SH-SY5Y (cell line): Measurements from ENCODE around the gene NEGR1.

Source experiments
- GATA2 ChIP-seq: IDR thresholded peaks from 2 replicates; pipeline ENCODE4 v1.6.1; 2011; ENCODE audit warnings: mild to moderate bottlenecking, low read depth, low read length
- GATA3 ChIP-seq: IDR thresholded peaks from 2 replicates; pipeline ENCODE4 v1.6.1; 2011; ENCODE audit warnings: low read depth, mild to moderate bottlenecking, low read length, moderate library complexity

DNA sequence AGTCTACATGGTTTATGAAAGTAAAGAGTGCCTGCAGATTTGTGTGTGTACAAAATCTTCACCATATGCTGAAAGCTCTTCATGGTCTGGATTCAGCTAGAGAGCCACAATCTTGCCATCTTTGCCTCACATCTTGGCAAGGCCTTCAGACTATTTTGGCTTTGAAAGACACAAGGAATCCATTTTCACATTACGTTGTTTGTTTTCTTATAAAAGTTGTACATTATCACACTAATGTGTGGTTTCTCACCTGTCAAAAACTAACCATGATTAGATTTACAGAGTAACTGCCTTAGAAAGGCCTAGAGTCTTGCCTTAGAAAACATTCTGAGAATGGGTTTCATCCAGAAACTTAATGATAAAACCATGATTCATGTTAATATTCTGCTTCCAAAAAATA, 494.6 kb downstream of the NEGR1 start:
- TF ChIP-seq GATA2 (peak; percentile 78), GATA3 (no peak)
